AG04449 (cell line): ENCODE measurements around the gene LARP1.
"Not testable (repeated sequence)": the region's sequence is repeated elsewhere in the genome, so short reads cannot be mapped to it uniquely, and the experiment has no call there.

Experiments used
- CTCF ChIA-PET: fragments of 350-600 bp; formaldehyde crosslinking; extraction: SDS; loops from one replicate; lab custom pipeline; 2021; ENCODE audit warnings: antibody characterized with exemption; lab: Yijun Ruan, JAX
- POLR2A ChIA-PET: fragments of 400-600, 350-600 bp; formaldehyde crosslinking; extraction: SDS; loops from one replicate; lab custom pipeline; 2020; ENCODE audit warnings: antibody characterized with exemption, inconsistent platforms; lab: Yijun Ruan, JAX
- DNase-seq: peaks from one replicate; pipeline ENCODE4 v3.0.0-alpha.2; 2010; ENCODE audit warnings: low read depth, low spot score
- H3K4me3 ChIP-seq: 2 replicates; pipeline ENCODE4 v1.5.1; 2011; ENCODE audit warnings: low read depth, mild to moderate bottlenecking, control low read depth, low read length
- TF ChIP-seq, protein P1 (sequence below): IDR thresholded peaks from one replicate; pipeline ENCODE4 v1.5.1; 2011; ENCODE audit warnings: mild to moderate bottlenecking, moderate library complexity, low read length, control low read depth, inconsistent platforms; ENCODE audit not compliant: insufficient read depth; ENCODE audit errors: missing control alignments

Gene LARP1

DNA sequence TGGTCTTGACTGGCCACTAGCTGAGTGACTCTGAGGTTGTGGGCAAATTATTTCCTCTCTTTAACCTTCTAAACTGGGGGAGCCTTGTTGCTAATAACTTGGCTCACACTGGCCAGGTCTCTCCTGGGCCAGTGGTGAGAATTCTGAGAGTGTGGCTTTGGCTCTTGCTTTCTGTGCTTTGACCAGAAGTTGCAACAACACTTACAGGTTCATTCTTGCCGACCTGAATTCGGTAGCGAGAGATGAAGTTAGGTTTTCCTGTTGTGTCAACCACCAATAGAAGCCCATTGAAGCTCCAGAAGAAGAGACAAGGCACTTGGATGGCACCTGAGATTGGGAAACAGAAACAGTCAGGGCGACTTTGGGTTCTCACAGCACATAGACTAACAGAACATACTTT lies 75.4 kb downstream of the LARP1 start:
- TF ChIP-seq, protein P1, sequence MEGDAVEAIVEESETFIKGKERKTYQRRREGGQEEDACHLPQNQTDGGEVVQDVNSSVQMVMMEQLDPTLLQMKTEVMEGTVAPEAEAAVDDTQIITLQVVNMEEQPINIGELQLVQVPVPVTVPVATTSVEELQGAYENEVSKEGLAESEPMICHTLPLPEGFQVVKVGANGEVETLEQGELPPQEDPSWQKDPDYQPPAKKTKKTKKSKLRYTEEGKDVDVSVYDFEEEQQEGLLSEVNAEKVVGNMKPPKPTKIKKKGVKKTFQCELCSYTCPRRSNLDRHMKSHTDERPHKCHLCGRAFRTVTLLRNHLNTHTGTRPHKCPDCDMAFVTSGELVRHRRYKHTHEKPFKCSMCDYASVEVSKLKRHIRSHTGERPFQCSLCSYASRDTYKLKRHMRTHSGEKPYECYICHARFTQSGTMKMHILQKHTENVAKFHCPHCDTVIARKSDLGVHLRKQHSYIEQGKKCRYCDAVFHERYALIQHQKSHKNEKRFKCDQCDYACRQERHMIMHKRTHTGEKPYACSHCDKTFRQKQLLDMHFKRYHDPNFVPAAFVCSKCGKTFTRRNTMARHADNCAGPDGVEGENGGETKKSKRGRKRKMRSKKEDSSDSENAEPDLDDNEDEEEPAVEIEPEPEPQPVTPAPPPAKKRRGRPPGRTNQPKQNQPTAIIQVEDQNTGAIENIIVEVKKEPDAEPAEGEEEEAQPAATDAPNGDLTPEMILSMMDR = no peak
- POLR2A ChIA-PET = no interaction called here
- CTCF ChIA-PET = no interaction called here
- no peak overlapping the region for H3K4me3 ChIP-seq
- DNase-seq = no peak

DNA sequence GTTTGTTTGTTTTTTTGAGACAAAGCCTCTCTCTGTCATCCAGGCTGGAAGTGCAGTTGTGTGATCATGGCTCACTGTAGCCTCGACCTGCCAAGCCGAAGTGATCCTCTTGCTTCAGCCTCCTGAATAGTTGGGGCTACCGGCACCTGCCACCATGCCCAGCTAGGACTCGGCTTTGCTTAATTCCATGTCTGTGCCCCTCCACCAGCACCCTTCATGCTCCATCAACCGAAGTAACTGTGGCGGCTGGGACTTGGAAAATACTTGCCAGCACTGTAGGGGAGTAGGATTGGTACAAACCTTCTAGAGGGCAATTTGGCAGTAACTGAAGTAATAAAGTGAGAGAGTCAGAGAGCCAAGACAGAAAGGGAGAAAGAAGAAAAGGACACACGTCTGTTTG lies 76.3 kb downstream of the LARP1 start:
- TF ChIP-seq, protein P1 = no peak
- DNase-seq = no peak
- H3K4me3 ChIP-seq = no peak overlapping the region
- ChIA-PET CTCF (no interaction called here), POLR2A (interaction anchor here (0.8 kb wide), 1 partner anchor 606 kb away, joined by 5 read pairs; no protein-coding TSS in a partner anchor)

DNA sequence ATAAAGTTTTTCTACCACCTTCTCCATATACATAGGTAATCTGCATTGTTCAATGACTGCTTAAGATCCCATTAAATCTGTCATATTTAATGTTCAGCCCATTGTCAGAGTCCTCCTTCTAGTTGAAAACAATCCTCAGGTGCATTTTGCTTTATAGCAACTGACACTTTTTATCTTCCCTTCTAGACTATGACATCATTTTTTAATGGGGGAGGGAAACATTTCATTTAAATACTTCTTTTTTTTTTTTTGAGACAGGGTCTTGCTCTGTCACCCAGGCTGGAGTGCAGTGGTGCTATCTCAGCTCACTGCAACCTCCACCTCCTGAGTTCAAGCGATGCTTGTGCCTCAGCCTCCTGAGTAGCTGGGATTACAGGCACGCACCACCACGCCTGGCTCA lies 77.6 kb downstream of the LARP1 start:
- H3K4me3 ChIP-seq, DNase-seq, POLR2A ChIA-PET: not testable (repeated sequence)
- CTCF ChIA-PET = interaction anchor here (0.7 to 1.0 kb wide), 2 partner anchors 23 to 182 kb away, joined by 3 read pairs; no protein-coding TSS in a partner anchor

DNA sequence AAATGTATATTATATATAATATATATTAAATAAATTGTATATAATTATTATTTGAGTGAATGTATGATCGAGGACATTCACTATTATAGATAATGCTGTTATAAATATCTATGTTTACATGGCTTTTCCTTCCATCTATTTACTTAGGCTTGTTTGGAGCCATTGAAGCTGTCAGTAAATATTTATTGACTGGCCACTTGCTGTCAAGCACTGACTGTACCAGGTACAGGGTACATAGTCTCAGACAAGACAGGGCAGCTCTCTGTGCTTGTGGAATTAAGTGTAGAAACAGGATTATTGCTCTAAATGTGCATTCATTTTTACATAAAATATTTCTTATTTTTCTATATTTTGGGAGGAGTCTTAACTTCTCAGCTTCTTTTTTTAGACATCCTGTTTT lies 78.9 kb downstream of the LARP1 start:
- H3K4me3 ChIP-seq = no peak overlapping the region
- CTCF ChIA-PET = interaction anchor here (0.7 to 1.3 kb wide), 3 partner anchors 11 to 113 kb away, joined by 3 read pairs; no protein-coding TSS in a partner anchor
- TF ChIP-seq, protein P1 = no peak
- POLR2A ChIA-PET = no interaction called here
- no peak for DNase-seq

DNA sequence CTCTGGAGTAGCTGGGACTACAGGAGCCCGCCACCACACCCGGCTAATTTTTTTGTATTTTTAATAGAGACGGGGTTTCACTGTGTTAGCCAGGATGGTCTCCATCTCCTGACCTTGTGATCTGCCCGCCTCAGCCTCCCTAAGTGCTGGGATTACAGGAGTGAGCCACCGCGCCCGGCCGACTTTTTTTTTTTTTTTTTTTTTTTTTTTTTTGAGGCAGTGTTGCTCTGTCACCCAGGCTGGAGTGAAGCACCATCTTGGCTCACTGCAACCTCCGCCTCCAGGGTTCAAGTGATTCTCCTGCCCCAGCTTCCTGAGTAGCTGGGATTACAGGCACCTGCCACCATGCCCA lies 80.5 kb downstream of the LARP1 start:
- POLR2A ChIA-PET, DNase-seq, H3K4me3 ChIP-seq: not testable (repeated sequence)
- CTCF ChIA-PET = interaction anchor here (1.7 kb wide), 1 partner anchor 13 kb away, joined by 4 read pairs; no protein-coding TSS in a partner anchor

DNA sequence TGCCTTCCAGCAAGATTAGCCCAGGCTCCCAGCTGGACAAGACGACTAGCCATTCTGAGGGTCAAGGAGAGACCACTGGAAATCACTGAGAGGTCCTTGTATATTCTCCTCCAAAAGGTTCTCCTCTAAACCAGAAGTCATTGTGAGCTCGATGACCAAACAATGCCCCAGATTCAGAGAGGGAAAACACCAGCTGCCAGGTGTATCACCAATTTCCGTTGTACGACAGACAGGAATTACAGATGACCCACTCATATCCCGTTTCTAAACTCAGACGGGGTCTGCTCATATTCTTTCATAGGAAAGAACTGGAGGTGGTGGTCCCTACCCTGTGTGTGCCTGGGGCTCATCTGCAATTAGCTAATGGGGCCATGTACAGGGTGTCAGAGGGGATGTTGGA lies 81.0 kb downstream of the LARP1 start:
- POLR2A ChIA-PET = no interaction called here

DNA sequence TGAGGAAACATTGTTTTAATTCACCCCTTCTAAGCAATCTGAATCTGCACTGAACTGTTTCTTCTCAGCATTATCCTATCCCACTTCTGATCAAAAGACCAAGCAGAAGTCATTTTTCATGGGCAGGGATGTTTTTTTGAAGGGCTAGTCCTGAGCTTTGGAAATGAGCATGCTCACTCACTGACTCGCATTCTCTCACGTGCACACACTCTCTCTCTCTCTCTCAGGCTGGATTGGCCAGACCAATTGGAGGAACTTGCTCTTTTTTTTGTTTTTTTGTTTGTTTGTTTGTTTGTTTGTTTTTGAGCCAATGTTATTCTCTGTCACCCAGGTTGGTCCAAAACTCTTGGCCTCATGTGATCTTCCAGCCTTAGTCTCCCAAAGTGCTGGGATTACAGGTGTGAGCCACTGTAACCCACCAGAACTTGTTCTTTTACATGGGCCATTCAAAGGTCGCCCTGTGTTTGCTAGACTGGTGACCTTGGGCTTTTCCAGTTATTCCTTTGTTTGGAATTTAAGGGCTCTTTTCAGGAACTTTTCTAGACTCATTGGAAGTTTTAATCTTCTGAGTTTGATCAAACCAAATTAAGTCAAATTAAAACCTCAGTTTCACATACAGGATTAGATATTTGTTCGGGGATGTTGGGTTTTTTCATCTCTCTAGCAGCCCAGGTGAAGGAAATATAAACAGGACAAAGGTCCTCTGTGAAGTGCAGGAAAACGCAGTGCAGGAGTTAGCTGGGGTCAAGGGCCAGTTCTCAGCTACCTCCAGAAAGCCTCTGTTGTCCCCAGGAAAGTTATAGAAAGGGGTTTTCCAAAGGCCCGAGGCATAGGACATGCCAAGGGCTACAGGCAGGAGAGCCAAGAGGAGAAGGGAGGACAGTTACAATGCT lies 82.1 kb downstream of the LARP1 start:
- ChIA-PET CTCF (interaction anchor here (0.9 to 1.7 kb wide), 2 partner anchors 12 to 187 kb away, joined by 4 to 6 read pairs; no protein-coding TSS in a partner anchor), POLR2A (no interaction called here)
- H3K4me3 ChIP-seq = no peak overlapping the region
- TF ChIP-seq, protein P1 = no peak
- DNase-seq = no peak

More for the DNA sequence above, 81.0 kb downstream of the LARP1 start:
- TF ChIP-seq, protein P1 = no peak
- DNase-seq = no peak
- H3K4me3 ChIP-seq = no peak overlapping the region
- CTCF ChIA-PET = interaction anchor here (0.9 to 1.7 kb wide), 2 partner anchors 13 to 186 kb away, joined by 4 to 6 read pairs; no protein-coding TSS in a partner anchor
